T-cell (primary cell): ENCODE measurements around the gene CXorf49B. TPM values are rescaled to one million over a fixed set of nuclear protein-coding genes. Genes with fewer than 3 reads are reported as not detected.
"Not testable (repeated sequence)": the region's sequence is repeated elsewhere in the genome, so short reads cannot be mapped to it uniquely, and the experiment has no call there.

ENCODE experiments used
- ATAC-seq, 4 experiments: fragments of 200-7000 bp in 3 of 4; fragments of 150-1000 bp in 1 of 4; cut with Tn5 transposase; replicated peaks in 1 of 4; 1 replicate in 3 of 4; 2 replicates in 1 of 4; pipeline ENCODE4 v1.10.0; 2021; ENCODE audit warnings: moderate library complexity in 3 of 4, mild to moderate bottlenecking in 2 of 4, moderate number of reproducible peaks in 1 of 4
- CTCF ChIA-PET, 2 donors: fragments of 300-600 bp; sonication (Branson Sonifier 250); formaldehyde crosslinking; loops; one replicate each; lab custom pipeline; 2022; ENCODE audit warnings: antibody characterized with exemption in 2 of 2; lab: Charles Lee
- POLR2A ChIA-PET, 2 donors: fragments of 300-600 bp; sonication (Branson Sonifier 250); formaldehyde crosslinking; loops; one replicate each; lab custom pipeline; 2022; ENCODE audit warnings: antibody characterized with exemption in 2 of 2; lab: Charles Lee
- DNase-seq, 35 experiments: peaks; one replicate each; pipeline versions ENCODE4 v3.0.0 to v3.0.0-alpha.2; 2013 to 2023
- H3K27ac ChIP-seq: one replicate; pipeline ENCODE4 v1.5.1; 2013; ENCODE audit warnings: low read length
- H3K27me3 ChIP-seq, 2 experiments: replicated peaks in 1 of 2; 1 replicate in 1 of 2; 2 replicates in 1 of 2; pipeline versions ENCODE4 v1.6.1 to v1.7.0; 2013; ENCODE audit warnings: low read length in 1 of 2, mixed read lengths in 1 of 2; ENCODE audit not compliant: control insufficient read depth in 2 of 2, insufficient read depth in 2 of 2; ENCODE audit errors: extremely low read depth in 1 of 2
- H3K36me3 ChIP-seq, 2 donors: 1 replicate in 1 of 2; 2 replicates in 1 of 2; pipeline versions ENCODE4 v1.6.1 to v1.7.0; 2013; ENCODE audit warnings: low read length in 1 of 2; ENCODE audit not compliant: control insufficient read depth in 2 of 2, insufficient read depth in 1 of 2; ENCODE audit errors: extremely low read depth in 1 of 2
- H3K4me1 ChIP-seq, 2 experiments: 1 replicate in 1 of 2; 2 replicates in 1 of 2; pipeline versions ENCODE4 v1.6.1 to v1.7.0; 2013; ENCODE audit warnings: low read length in 2 of 2, mixed read lengths in 1 of 2; ENCODE audit not compliant: insufficient read depth in 2 of 2, control insufficient read depth in 1 of 2; ENCODE audit errors: extremely low read depth in 1 of 2
- H3K4me3 ChIP-seq, 2 donors: 1 replicate in 1 of 2; 2 replicates in 1 of 2; pipeline versions ENCODE4 v1.5.1 to v1.7.0; 2013; ENCODE audit warnings: mild to moderate bottlenecking in 2 of 2, low read length in 1 of 2, moderate library complexity in 1 of 2; ENCODE audit not compliant: control insufficient read depth in 1 of 2; ENCODE audit errors: extremely low read depth in 1 of 2
- H3K9me3 ChIP-seq: 2 replicates; pipeline ENCODE4 v1.7.0; 2013
- H3K27ac Mint-ChIP-seq, 2 donors: one replicate each; pipeline ENCODE4 v1.8.0; 2020 to 2021; ENCODE audit warnings: mild to moderate bottlenecking in 2 of 2, mixed read lengths in 2 of 2
- H3K27me3 Mint-ChIP-seq, 2 donors: one replicate each; pipeline ENCODE4 v1.8.0; 2021 to 2022; ENCODE audit warnings: mixed read lengths in 2 of 2
- H3K36me3 Mint-ChIP-seq: one replicate; pipeline ENCODE4 v1.8.0; 2021; ENCODE audit warnings: mixed read lengths
- H3K4me1 Mint-ChIP-seq, 3 donors: one replicate each; pipeline ENCODE4 v1.8.0; 2020 to 2022; ENCODE audit warnings: mixed read lengths in 3 of 3, mild to moderate bottlenecking in 1 of 3
- H3K4me3 Mint-ChIP-seq, 3 donors: one replicate each; pipeline ENCODE4 v1.8.0; 2020 to 2022; ENCODE audit warnings: mild to moderate bottlenecking in 3 of 3, mixed read lengths in 3 of 3, moderate library complexity in 3 of 3
- H3K9me3 Mint-ChIP-seq, 3 donors: one replicate each; pipeline ENCODE4 v1.8.0; 2020 to 2022; ENCODE audit warnings: mixed read lengths in 3 of 3
- WGBS: methylation state at CpG from one replicate; pipeline ENCODE4 v1.1.5; 2013; ENCODE audit warnings: missing lambda C conversion rate; ENCODE audit not compliant: insufficient coverage; 5-methylcytosine and 5-hydroxymethylcytosine counted together
- total RNA-seq, 35 experiments: library from RNA in 6 of 35; stranded (reverse) in 6 of 35; fragments of 120-200 nt in 1 of 35; gene quantifications; one replicate each; pipeline versions ENCODE4 v1.2.1 to v1.2.4 and lab custom pipeline; 2013 to 2026

CXorf49B gene
- total RNA-seq = not detected
- total RNA-seq (2013) = not detected
- total RNA-seq (lab: John Stamatoyannopoulos, UW) = 0 reads per million in 29 experiments

DNA sequence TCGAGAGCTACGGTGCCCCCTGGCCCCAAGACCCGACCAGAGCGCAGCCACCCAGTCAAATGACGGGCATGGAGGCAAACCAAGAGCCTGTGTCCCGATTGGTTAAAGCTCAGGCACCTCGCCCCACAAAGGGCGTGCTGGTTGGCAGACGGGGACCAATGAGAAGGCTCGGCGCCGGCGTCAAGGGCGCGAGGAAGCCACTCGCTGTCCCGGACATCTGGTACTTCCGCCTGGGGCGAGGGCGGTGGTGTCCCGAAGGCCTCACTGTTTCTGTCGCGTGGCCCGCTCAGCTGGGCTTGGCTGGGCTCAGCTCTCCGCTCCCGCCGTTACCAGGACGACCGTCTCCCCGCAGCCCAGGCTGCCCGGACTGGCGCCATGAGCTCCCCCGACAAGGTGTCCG is at the start of gene CXorf49B:
TSS of gene CXorf49B (plus strand) at position 301 of the 400 bp plus-strand sequence. CDS start at position 376, 75 bp downstream.
- ATAC-seq, H3K9me3 ChIP-seq, H3K36me3 Mint-ChIP-seq, H3K4me1 ChIP-seq, DNase-seq, H3K27me3 Mint-ChIP-seq, H3K27ac Mint-ChIP-seq, H3K4me3 Mint-ChIP-seq, CTCF ChIA-PET, H3K4me1 Mint-ChIP-seq, POLR2A ChIA-PET, H3K27me3 ChIP-seq, H3K9me3 Mint-ChIP-seq, H3K27ac ChIP-seq, H3K4me3 ChIP-seq, H3K36me3 ChIP-seq: not testable (repeated sequence)
- WGBS = no CpG with 5 or more reads among the region's 34 CpGs

DNA sequence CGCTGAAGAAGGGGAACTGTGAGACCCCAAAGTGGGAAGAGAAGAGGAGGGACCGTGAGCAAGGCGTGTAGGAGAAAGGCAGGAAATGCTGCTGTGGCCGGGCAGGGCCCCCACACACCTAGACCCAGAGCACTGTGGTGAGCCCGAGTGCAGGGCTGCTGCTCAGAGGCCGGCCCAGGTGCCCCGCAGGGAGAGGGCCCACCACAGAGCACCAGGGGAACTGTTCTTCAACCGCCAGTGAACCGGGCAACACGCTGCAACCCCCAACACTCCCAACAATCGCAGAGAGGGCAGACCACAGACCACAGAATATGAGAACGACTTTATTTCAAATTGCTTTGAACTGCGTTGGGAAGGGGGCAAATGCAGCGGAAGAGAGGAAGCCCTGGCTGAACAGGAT is 49.1 kb upstream of the CXorf49B start:
- H3K27ac Mint-ChIP-seq, H3K27ac ChIP-seq, H3K27me3 ChIP-seq, H3K4me1 Mint-ChIP-seq, H3K9me3 ChIP-seq, H3K4me3 Mint-ChIP-seq, POLR2A ChIA-PET, H3K36me3 ChIP-seq, H3K9me3 Mint-ChIP-seq, DNase-seq, H3K27me3 Mint-ChIP-seq, H3K4me1 ChIP-seq, CTCF ChIA-PET, H3K36me3 Mint-ChIP-seq, H3K4me3 ChIP-seq: not testable (repeated sequence)
- WGBS = no CpG with 5 or more reads among the region's 14 CpGs
- peak in 1 of 4 experiments; percentile 34 for ATAC-seq

DNA sequence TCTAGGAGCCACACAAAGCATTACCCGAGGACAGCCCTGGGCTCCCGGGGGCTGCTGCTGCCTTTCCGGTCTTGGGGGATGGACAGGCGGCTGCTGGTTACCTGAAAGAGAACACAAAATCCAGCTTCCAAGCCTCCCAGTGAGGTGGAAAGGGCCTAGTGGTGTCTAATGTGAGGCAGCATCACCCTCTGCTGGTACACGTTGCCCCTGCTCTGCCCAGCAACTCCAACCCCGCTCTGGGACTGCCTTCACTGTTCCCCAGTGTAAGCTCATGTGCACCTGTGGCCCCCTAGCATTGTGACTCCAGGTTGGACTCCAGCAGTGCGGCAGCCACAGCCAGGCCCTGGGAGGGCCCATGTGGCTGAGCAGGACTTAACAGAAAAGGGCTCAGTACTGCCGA is 47.6 kb upstream of the CXorf49B start:
- H3K4me3 Mint-ChIP-seq, H3K27me3 Mint-ChIP-seq, H3K27ac Mint-ChIP-seq, H3K4me3 ChIP-seq, H3K36me3 Mint-ChIP-seq, H3K9me3 ChIP-seq, H3K9me3 Mint-ChIP-seq, H3K4me1 ChIP-seq, CTCF ChIA-PET, H3K27ac ChIP-seq, H3K4me1 Mint-ChIP-seq, POLR2A ChIA-PET, H3K36me3 ChIP-seq, ATAC-seq, DNase-seq, H3K27me3 ChIP-seq: not testable (repeated sequence)
- no CpG with 5 or more reads among the region's 8 CpGs for WGBS

DNA sequence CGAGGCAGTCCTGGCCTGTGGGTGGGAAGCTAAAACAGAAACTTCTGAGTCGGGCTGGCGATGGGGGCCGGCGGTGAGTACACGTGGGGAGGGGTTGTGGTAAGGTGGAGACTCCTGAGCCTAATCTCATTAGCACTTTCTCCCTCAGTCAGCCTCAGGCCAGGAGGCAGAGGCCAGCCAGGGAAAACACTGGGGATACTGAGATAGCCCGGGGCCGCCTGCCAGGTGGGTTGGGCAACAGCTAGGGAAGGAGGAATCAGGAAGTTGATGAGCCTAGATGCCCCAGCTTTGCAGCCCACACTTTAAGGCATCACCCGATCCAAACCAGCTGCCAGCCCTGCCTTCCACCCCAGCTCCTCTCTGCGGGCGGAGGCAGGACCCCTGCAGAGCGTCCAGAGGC is 46.8 kb upstream of the CXorf49B start:
- ATAC-seq, H3K27ac Mint-ChIP-seq, POLR2A ChIA-PET, H3K4me3 ChIP-seq, H3K4me3 Mint-ChIP-seq, H3K36me3 ChIP-seq, H3K27ac ChIP-seq, DNase-seq, H3K27me3 Mint-ChIP-seq, H3K4me1 Mint-ChIP-seq, CTCF ChIA-PET, H3K9me3 ChIP-seq, H3K36me3 Mint-ChIP-seq, H3K9me3 Mint-ChIP-seq, H3K4me1 ChIP-seq, H3K27me3 ChIP-seq: not testable (repeated sequence)
- no CpG with 5 or more reads among the region's 12 CpGs for WGBS

DNA sequence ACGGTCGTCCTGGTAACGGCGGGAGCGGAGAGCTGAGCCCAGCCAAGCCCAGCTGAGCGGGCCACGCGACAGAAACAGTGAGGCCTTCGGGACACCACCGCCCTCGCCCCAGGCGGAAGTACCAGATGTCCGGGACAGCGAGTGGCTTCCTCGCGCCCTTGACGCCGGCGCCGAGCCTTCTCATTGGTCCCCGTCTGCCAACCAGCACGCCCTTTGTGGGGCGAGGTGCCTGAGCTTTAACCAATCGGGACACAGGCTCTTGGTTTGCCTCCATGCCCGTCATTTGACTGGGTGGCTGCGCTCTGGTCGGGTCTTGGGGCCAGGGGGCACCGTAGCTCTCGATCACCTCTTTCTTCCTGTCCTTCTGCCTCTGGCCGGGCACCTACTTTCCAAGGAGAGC is 45.0 kb upstream of the CXorf49B start, which contains the start of gene CXorf49:
TSS of gene CXorf49 (minus strand) at position 101 of the 400 bp plus-strand sequence. CDS start 134 bp downstream, outside the sequence.
- no CpG with 5 or more reads among the region's 30 CpGs for WGBS
- H3K9me3 Mint-ChIP-seq, H3K4me3 Mint-ChIP-seq, ATAC-seq, H3K27ac Mint-ChIP-seq, H3K4me1 ChIP-seq, H3K4me1 Mint-ChIP-seq, DNase-seq, H3K36me3 ChIP-seq, H3K27me3 ChIP-seq, H3K36me3 Mint-ChIP-seq, H3K27me3 Mint-ChIP-seq, CTCF ChIA-PET, POLR2A ChIA-PET, H3K4me3 ChIP-seq, H3K27ac ChIP-seq, H3K9me3 ChIP-seq: not testable (repeated sequence)

DNA sequence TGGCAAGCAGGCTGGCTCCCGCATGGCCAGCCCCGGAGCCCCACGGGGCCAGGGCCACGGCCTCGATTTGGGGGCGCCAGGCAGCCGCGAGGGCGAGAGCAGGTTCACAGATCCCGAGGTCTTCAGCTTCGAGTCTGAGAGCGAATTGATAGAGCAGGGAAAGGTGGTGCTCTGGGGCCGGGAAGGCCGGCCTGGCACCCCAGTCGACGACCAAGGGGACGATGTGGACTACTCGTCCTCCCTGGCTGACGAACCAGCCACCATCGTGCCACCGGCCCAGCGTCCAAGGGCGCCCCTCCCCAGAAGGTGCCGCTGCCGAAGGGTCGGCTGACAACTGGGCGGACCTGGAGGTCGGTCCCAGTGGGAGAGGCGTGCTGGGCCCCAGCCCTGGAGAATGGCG is 44.0 kb upstream of the CXorf49B start:
- DNase-seq = peak in 1 of 35 experiments; percentile 0
- H3K9me3 Mint-ChIP-seq, ATAC-seq, H3K27me3 ChIP-seq, H3K36me3 Mint-ChIP-seq, H3K4me1 Mint-ChIP-seq, H3K4me3 ChIP-seq, H3K27me3 Mint-ChIP-seq, H3K9me3 ChIP-seq, CTCF ChIA-PET, H3K4me3 Mint-ChIP-seq, POLR2A ChIA-PET, H3K27ac ChIP-seq, H3K36me3 ChIP-seq, H3K4me1 ChIP-seq, H3K27ac Mint-ChIP-seq: not testable (repeated sequence)
- no CpG with 5 or more reads among the region's 30 CpGs for whole genome bisulfite sequencing

DNA sequence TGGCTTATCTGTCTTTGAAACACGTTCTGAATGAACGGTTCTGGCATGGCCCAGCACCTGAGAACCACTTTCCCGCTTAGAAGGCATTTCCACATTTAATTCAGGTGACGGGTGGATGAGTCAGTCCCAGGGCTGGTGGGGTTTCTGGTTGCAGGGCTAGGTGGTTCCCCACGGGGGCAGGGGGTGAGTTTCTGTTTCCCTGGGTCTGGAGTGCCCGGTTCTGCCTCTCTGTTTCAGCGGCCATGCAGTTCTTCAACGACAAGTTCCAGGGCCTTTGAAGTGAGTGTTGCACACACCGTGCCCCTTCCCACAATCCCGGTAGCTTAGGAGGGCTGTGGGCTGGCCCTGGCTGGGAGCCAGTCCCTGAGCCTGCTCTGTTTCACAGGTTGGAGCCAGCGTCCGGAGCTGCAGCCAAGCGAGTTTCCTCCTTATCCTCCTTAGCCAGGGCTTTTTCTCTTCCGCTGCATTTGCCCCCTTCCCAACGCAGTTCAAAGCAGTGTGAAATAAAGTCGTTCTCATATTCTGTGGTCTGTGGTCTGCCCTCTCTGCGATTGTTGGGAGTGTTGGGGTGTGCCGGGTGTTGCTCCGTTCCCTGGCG is 42.8 kb upstream of the CXorf49B start:
- WGBS = no CpG with 5 or more reads among the region's 20 CpGs
- H3K9me3 ChIP-seq, H3K4me1 ChIP-seq, DNase-seq, H3K27me3 ChIP-seq, POLR2A ChIA-PET, H3K9me3 Mint-ChIP-seq, H3K27me3 Mint-ChIP-seq, ATAC-seq, H3K36me3 Mint-ChIP-seq, H3K4me3 ChIP-seq, H3K4me1 Mint-ChIP-seq, H3K27ac Mint-ChIP-seq, H3K4me3 Mint-ChIP-seq, H3K27ac ChIP-seq, H3K36me3 ChIP-seq, CTCF ChIA-PET: not testable (repeated sequence)
